Lower lobe of right lung (tissue), 2 donors: ENCODE data around the gene SCO1. TPM values are rescaled to one million over a fixed set of nuclear protein-coding genes. Genes with fewer than 3 reads are reported as not detected.

Source experiments
- ATAC-seq, 2 donors: fragments of 200-7000 bp; cut with Tn5 transposase; one replicate each; pipeline ENCODE4 v1.9.1; 2020 to 2022; ENCODE audit warnings: mild to moderate bottlenecking in 2 of 2, moderate library complexity in 2 of 2
- DNase-seq: peaks from one replicate; pipeline ENCODE4 v3.0.0-alpha.2; 2020
- H3K27ac ChIP-seq: fragments of 200-600 bp; one replicate; pipeline ENCODE4 v1.8.0; 2022
- H3K27me3 ChIP-seq: fragments of 200-600 bp; one replicate; pipeline ENCODE4 v1.8.0; 2022; ENCODE audit warnings: low read depth
- H3K36me3 ChIP-seq: fragments of 200-600 bp; one replicate; pipeline ENCODE4 v1.8.0; 2022; ENCODE audit warnings: mild to moderate bottlenecking
- H3K4me1 ChIP-seq: fragments of 200-600 bp; one replicate; pipeline ENCODE4 v1.8.0; 2022
- H3K4me3 ChIP-seq: fragments of 200-600 bp; one replicate; pipeline ENCODE4 v1.8.0; 2022; ENCODE audit warnings: mild to moderate bottlenecking
- H3K9me3 ChIP-seq: fragments of 200-600 bp; one replicate; pipeline ENCODE4 v1.8.0; 2022
- CTCF ChIP-seq: fragments of 200-600 bp; IDR thresholded peaks from one replicate; pipeline ENCODE4 v1.8.0; 2022; ENCODE audit warnings: antibody characterized with exemption, mild to moderate bottlenecking
- intact Hi-C: fragments of 100-400 bp; cut with DNase I; formaldehyde crosslinking; loops from one replicate; pipeline ENCODE4 v1.11.0; 2022
- total RNA-seq: library from RNA; stranded (reverse); fragmentation: NEBNext Ultra II Directional; extraction: Animal tissue kit (Norgen Biotek cat#: 25700); gene quantifications from one replicate; pipeline ENCODE4 v1.2.1, GENCODE V29; 2021
- donor health status: DM: no; HTN: yes; CAD: no; lungs with severe emphysema.

The SCO1 gene
- total RNA-seq, 1 donor from 2014 or later, result 23.9 TPM

- intact Hi-C loops, result no loop called here
- TF ChIP-seq CTCF, result no peak
- H3K9me3 ChIP-seq, result no peaks in the 10 kb centered on the region
- DNase-seq (no peak), ATAC-seq (no peak)
- H3K4me3 ChIP-seq, result no peak overlapping the region
- H3K27me3 ChIP-seq, result no peaks in the 10 kb centered on the region
- H3K4me1 ChIP-seq, result no peaks in the 10 kb centered on the region
- H3K27ac ChIP-seq, result no peak overlapping the region
- peaks cover 89% of the 10 kb centered on the region for H3K36me3 ChIP-seq
These were observed 15.4 kb downstream of the SCO1 start for GRCh38 chr17:10681866-10682446.

GRCh38 chr17:10674704-10675103, 22.6 kb downstream of the SCO1 start:
- no peak for TF ChIP-seq CTCF
- ATAC-seq (no peak), DNase-seq (no peak)
- H3K4me3 ChIP-seq, result no peak overlapping the region
- H3K36me3 ChIP-seq, result peaks cover 49% of the 10 kb centered on the region
- intact Hi-C loops, result no loop called here
- no peaks in the 10 kb centered on the region for H3K4me1 ChIP-seq
- H3K27ac ChIP-seq, result no peak overlapping the region
- H3K9me3 ChIP-seq, result no peaks in the 10 kb centered on the region
- no peaks in the 10 kb centered on the region for H3K27me3 ChIP-seq

GRCh38 chr17:10673312-10673711, 24.0 kb downstream of the SCO1 start:
- no peak overlapping the region for H3K27ac ChIP-seq
- no peaks in the 10 kb centered on the region for H3K4me1 ChIP-seq
- no peak for ATAC-seq
- H3K9me3 ChIP-seq, result no peaks in the 10 kb centered on the region
- no peak overlapping the region for H3K4me3 ChIP-seq
- DNase-seq, result no peak
- no peaks in the 10 kb centered on the region for H3K27me3 ChIP-seq
- peaks cover 44% of the 10 kb centered on the region for H3K36me3 ChIP-seq
- TF ChIP-seq CTCF, result no peak
- intact Hi-C loops, result no loop called here

- Histone ChIP-seq H3K27me3 (no peaks in the 10 kb centered on the region), H3K4me3 (no peak overlapping the region), H3K27ac (no peak overlapping the region), H3K36me3 (peaks cover 3% of the 10 kb centered on the region), H3K4me1 (no peaks in the 10 kb centered on the region), H3K9me3 (no peaks in the 10 kb centered on the region)
- DNase-seq, result no peak
- intact Hi-C loops, result no loop called here
- ATAC-seq, result no peak
- TF ChIP-seq CTCF, result no peak
These were observed 28.6 kb downstream of the SCO1 start for GRCh38 chr17:10668775-10669174.

GRCh38 chr17:10666906-10667305, 30.4 kb downstream of the SCO1 start:
- Histone ChIP-seq H3K4me1 (no peaks in the 10 kb centered on the region), H3K27me3 (no peaks in the 10 kb centered on the region), H3K36me3 (no peaks in the 10 kb centered on the region), H3K9me3 (no peaks in the 10 kb centered on the region), H3K27ac (no peak overlapping the region), H3K4me3 (no peak overlapping the region)
- DNase-seq (no peak), ATAC-seq (no peak)
- no peak for TF ChIP-seq CTCF
- intact Hi-C loops, result no loop called here

GRCh38 chr17:10664571-10664970, 32.8 kb downstream of the SCO1 start:
- H3K4me1 ChIP-seq, result no peaks in the 10 kb centered on the region
- no peak for TF ChIP-seq CTCF
- no peak overlapping the region for H3K4me3 ChIP-seq
- ATAC-seq (no peak), DNase-seq (no peak)
- no peaks in the 10 kb centered on the region for H3K27me3 ChIP-seq
- H3K9me3 ChIP-seq, result no peaks in the 10 kb centered on the region
- H3K36me3 ChIP-seq, result no peaks in the 10 kb centered on the region
- H3K27ac ChIP-seq, result no peak overlapping the region
- intact Hi-C loops, result no loop called here
